Measurements from ENCODE around the gene RIMBP3C. TPM values are rescaled to one million over a fixed set of nuclear protein-coding genes. Genes with fewer than 3 reads are reported as not detected.
"Not testable (repeated sequence)": the region's sequence is repeated elsewhere in the genome, so short reads cannot be mapped to it uniquely, and the experiment has no call there.

RIMBP3C gene
- total and polyA plus RNA-seq, 2 of the 8 experiments (the other 6 are each of a cell fraction or from before 2014, with no cell fraction given): 0.08 TPM; not detected in 1

DNA sequence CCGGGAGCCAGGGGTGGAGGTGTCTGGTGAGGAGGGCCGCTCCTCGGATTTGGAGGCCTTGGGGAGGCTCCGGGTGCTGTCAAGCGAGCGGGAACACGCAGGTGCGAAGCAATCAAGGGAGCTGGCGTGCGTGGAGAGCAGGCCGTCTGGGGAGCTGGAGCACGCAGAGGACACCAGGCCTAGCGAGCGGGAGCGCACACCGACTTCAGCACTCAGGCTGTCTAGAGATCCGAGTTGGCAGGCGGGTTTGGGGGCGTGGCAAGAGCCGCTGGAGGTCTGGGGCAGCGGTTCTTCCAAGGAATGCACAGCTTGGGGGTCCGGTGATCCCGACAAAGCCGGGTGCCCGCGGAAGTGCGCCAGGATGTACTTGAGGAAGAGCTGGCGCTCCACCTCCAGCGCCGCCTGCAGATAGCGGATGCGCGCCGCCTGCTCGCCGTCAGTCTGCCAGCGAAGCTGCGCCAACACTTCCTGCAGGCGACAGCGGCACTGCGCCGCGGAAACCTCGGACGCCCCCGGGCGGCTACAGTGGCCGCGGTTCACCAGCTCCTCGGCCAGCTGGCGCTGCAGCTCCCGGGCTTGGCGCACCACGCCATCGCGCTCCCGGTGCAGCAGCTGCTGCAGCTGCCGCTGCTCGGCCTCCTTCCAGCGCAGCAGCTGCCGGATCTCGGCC lies 1.1 kb downstream of the RIMBP3C start:
- H3K4me2 ChIP-seq (ENCODE audit: insufficient read depth in 1 of 2, low read depth in 2 of 2, low read length in 2 of 2); H3K14ac ChIP-seq (ENCODE audit: insufficient read length); H3K9me3 ChIP-seq (ENCODE audit: insufficient read depth in 2 of 2, low read depth in 1 of 2, low read length in 1 of 2); H3K23ac ChIP-seq (ENCODE audit: insufficient read length); H3K18ac ChIP-seq (ENCODE audit: extremely low read depth, low read length); H3K23me2 ChIP-seq (ENCODE audit: low read depth, low read length); H3K4me1 ChIP-seq (replicated peaks in 1 of 4; ENCODE audit: control insufficient read depth in 3 of 4, insufficient read depth in 4 of 4, low read length in 3 of 4); CTCF ChIA-PET (ENCODE audit: partially characterized antibody); H3K36me3 ChIP-seq (ENCODE audit: control insufficient read depth in 2 of 4, insufficient read depth in 4 of 4, low read length in 3 of 4); POLR2A ChIA-PET (ENCODE audit: partially characterized antibody); H4K5ac ChIP-seq (ENCODE audit: insufficient read length, low read depth, low read length); H3K4me3 ChIP-seq (ENCODE audit: extremely low read depth in 1 of 4, insufficient read depth in 2 of 4, low read depth in 3 of 4, low read length in 4 of 4); H2AFZ ChIP-seq (ENCODE audit: low read length); H3K4ac ChIP-seq (replicated peaks; ENCODE audit: insufficient read length, low read depth, low read length); H2BK5ac ChIP-seq (ENCODE audit: low read depth, low read length); H3K79me1 ChIP-seq (ENCODE audit: low read depth, low read length); H2AK5ac ChIP-seq (ENCODE audit: low read depth, low read length); H4K8ac ChIP-seq (ENCODE audit: extremely low read depth, insufficient read depth, low read length); DNase-seq (ENCODE audit: low read depth in 1 of 2, low spot score in 2 of 2); FAIRE-seq; H3K27me3 ChIP-seq (replicated peaks in 1 of 4; ENCODE audit: control insufficient read depth in 3 of 4, extremely low read depth in 1 of 4, insufficient read depth in 3 of 4, low read length in 3 of 4); H2BK20ac ChIP-seq (ENCODE audit: low read length); H4K91ac ChIP-seq (replicated peaks; ENCODE audit: insufficient read length, low read length); H2BK15ac ChIP-seq (ENCODE audit: low read length); H4K20me1 ChIP-seq (replicated peaks in 1 of 2; ENCODE audit: control insufficient read depth in 1 of 2, insufficient read depth in 2 of 2, low read length in 2 of 2); H3K56ac ChIP-seq (replicated peaks; ENCODE audit: insufficient read length, low read depth, low read length); H3K9ac ChIP-seq (replicated peaks in 1 of 4; ENCODE audit: extremely low read depth in 1 of 4, low read depth in 3 of 4, low read length in 3 of 4); H3K79me2 ChIP-seq (ENCODE audit: control insufficient read depth in 1 of 2, insufficient read depth in 2 of 2, low read length in 2 of 2); H3K27ac ChIP-seq (ENCODE audit: low read depth, low read length); H2BK120ac ChIP-seq (replicated peaks; ENCODE audit: low read depth, low read length); H2BK12ac ChIP-seq (ENCODE audit: low read depth, low read length): not testable (repeated sequence)
- no CpG with 5 or more reads among the region's 62 CpGs for whole genome bisulfite sequencing, 2 experiments (ENCODE audit: extremely low coverage in 1 of 2, insufficient coverage in 1 of 2, insufficient read length in 1 of 2, insufficient replicate concordance in 2 of 2, low coverage in 1 of 2, low lambda C conversion rate in 2 of 2, missing lambda C conversion rate in 1 of 2)

- POLR2A ChIA-PET (ENCODE audit: partially characterized antibody): not testable (repeated sequence)
- WGBS, 2 experiments (ENCODE audit: extremely low coverage in 1 of 2, insufficient coverage in 1 of 2, insufficient read length in 1 of 2, insufficient replicate concordance in 2 of 2, low coverage in 1 of 2, low lambda C conversion rate in 2 of 2, missing lambda C conversion rate in 1 of 2): no CpG with 5 or more reads among the region's 38 CpGs
Measured at GRCh38 chr22:21549558-21549957, 1.7 kb downstream of the RIMBP3C start.

More at GRCh38 chr22:21549558-21549957, 1.7 kb downstream of the RIMBP3C start:
- H3K4me2 ChIP-seq (ENCODE audit: insufficient read depth in 1 of 2, low read depth in 2 of 2, low read length in 2 of 2); H3K9ac ChIP-seq (replicated peaks in 1 of 4; ENCODE audit: extremely low read depth in 1 of 4, low read depth in 3 of 4, low read length in 3 of 4); H3K23me2 ChIP-seq (ENCODE audit: low read depth, low read length); H2BK15ac ChIP-seq (ENCODE audit: low read length); H3K14ac ChIP-seq (ENCODE audit: insufficient read length); H3K18ac ChIP-seq (ENCODE audit: extremely low read depth, low read length); H3K23ac ChIP-seq (ENCODE audit: insufficient read length); H4K20me1 ChIP-seq (replicated peaks in 1 of 2; ENCODE audit: control insufficient read depth in 1 of 2, insufficient read depth in 2 of 2, low read length in 2 of 2); H3K27me3 ChIP-seq (replicated peaks in 1 of 4; ENCODE audit: control insufficient read depth in 3 of 4, extremely low read depth in 1 of 4, insufficient read depth in 3 of 4, low read length in 3 of 4); H4K91ac ChIP-seq (replicated peaks; ENCODE audit: insufficient read length, low read length); H3K79me1 ChIP-seq (ENCODE audit: low read depth, low read length); H2BK12ac ChIP-seq (ENCODE audit: low read depth, low read length); H3K9me3 ChIP-seq (ENCODE audit: insufficient read depth in 2 of 2, low read depth in 1 of 2, low read length in 1 of 2); H3K4me1 ChIP-seq (replicated peaks in 1 of 4; ENCODE audit: control insufficient read depth in 3 of 4, insufficient read depth in 4 of 4, low read length in 3 of 4); H3K56ac ChIP-seq (replicated peaks; ENCODE audit: insufficient read length, low read depth, low read length); H2BK20ac ChIP-seq (ENCODE audit: low read length); H3K4me3 ChIP-seq (ENCODE audit: extremely low read depth in 1 of 4, insufficient read depth in 2 of 4, low read depth in 3 of 4, low read length in 4 of 4); H2BK5ac ChIP-seq (ENCODE audit: low read depth, low read length); CTCF ChIA-PET (ENCODE audit: partially characterized antibody); H2AFZ ChIP-seq (ENCODE audit: low read length); H2BK120ac ChIP-seq (replicated peaks; ENCODE audit: low read depth, low read length); H2AK5ac ChIP-seq (ENCODE audit: low read depth, low read length); H4K5ac ChIP-seq (ENCODE audit: insufficient read length, low read depth, low read length); H4K8ac ChIP-seq (ENCODE audit: extremely low read depth, insufficient read depth, low read length); H3K36me3 ChIP-seq (ENCODE audit: control insufficient read depth in 2 of 4, insufficient read depth in 4 of 4, low read length in 3 of 4); H3K79me2 ChIP-seq (ENCODE audit: control insufficient read depth in 1 of 2, insufficient read depth in 2 of 2, low read length in 2 of 2); DNase-seq (ENCODE audit: low read depth in 1 of 2, low spot score in 2 of 2); H3K27ac ChIP-seq (ENCODE audit: low read depth, low read length); FAIRE-seq; H3K4ac ChIP-seq (replicated peaks; ENCODE audit: insufficient read length, low read depth, low read length): not testable (repeated sequence)
